H9 (cell line): ENCODE data around the gene SDK1. TPM values are rescaled to one million over a fixed set of nuclear protein-coding genes. Genes with fewer than 3 reads are reported as not detected.

Experiments
- DNase-seq: peaks from one replicate; pipeline ENCODE4 v3.0.0-alpha.2; 2017
- H2AFZ ChIP-seq: one replicate; pipeline ENCODE4 v1.6.1; 2013; ENCODE audit warnings: mild to moderate bottlenecking, low read length, control low read depth, moderate library complexity
- H2AK5ac ChIP-seq: 2 replicates; pipeline ENCODE4 v1.6.1; 2013; ENCODE audit warnings: low read length, control low read depth, mixed read lengths; ENCODE audit not compliant: insufficient read length
- H2BK120ac ChIP-seq: one replicate; pipeline ENCODE4 v1.6.1; 2013; ENCODE audit warnings: low read depth, mild to moderate bottlenecking, low read length, control low read depth, inconsistent platforms; ENCODE audit not compliant: poor library complexity, severe bottlenecking
- H2BK12ac ChIP-seq: 2 replicates; pipeline ENCODE4 v1.6.1; 2013; ENCODE audit warnings: low read length, control low read depth, mixed read lengths, low read depth; ENCODE audit not compliant: insufficient read length
- H2BK15ac ChIP-seq: 2 replicates; pipeline ENCODE4 v1.6.1; 2013; ENCODE audit warnings: low read depth, low read length, control low read depth
- H2BK20ac ChIP-seq: one replicate; pipeline ENCODE4 v1.6.1; 2013; ENCODE audit warnings: low read depth, mild to moderate bottlenecking, low read length, control low read depth, inconsistent platforms; ENCODE audit not compliant: poor library complexity, severe bottlenecking
- H2BK5ac ChIP-seq: 2 replicates; pipeline ENCODE4 v1.6.1; 2013; ENCODE audit warnings: low read length, control low read depth, mixed read lengths; ENCODE audit not compliant: insufficient read length
- H3K14ac ChIP-seq: 2 replicates; pipeline ENCODE4 v1.6.1; 2013; ENCODE audit warnings: low read length, control low read depth; ENCODE audit not compliant: insufficient read depth
- H3K18ac ChIP-seq: 2 replicates; pipeline ENCODE4 v1.6.1; 2013; ENCODE audit warnings: low read depth, mild to moderate bottlenecking, mixed read lengths, low read length, control low read depth; ENCODE audit not compliant: insufficient read length
- H3K23ac ChIP-seq: 2 replicates; pipeline ENCODE4 v1.6.1; 2013; ENCODE audit warnings: low read length, control low read depth, mixed read lengths, low read depth; ENCODE audit not compliant: insufficient read length
- H3K23me2 ChIP-seq: 2 replicates; pipeline ENCODE4 v1.6.1; 2013; ENCODE audit warnings: low read depth, mild to moderate bottlenecking, mixed read lengths, low read length, control low read depth; ENCODE audit not compliant: insufficient read length, poor library complexity, severe bottlenecking
- H3K27ac ChIP-seq: 2 replicates; pipeline ENCODE4 v1.5.1; 2013; ENCODE audit warnings: low read length, control low read depth, mixed read lengths, low read depth; ENCODE audit not compliant: insufficient read length
- H3K27me3 ChIP-seq: 2 replicates; pipeline ENCODE4 v1.6.1; 2013; ENCODE audit warnings: low read length, control low read depth, inconsistent platforms; ENCODE audit not compliant: insufficient read depth
- H3K4ac ChIP-seq: 2 replicates; pipeline ENCODE4 v1.6.1; 2013; ENCODE audit warnings: low read depth, mild to moderate bottlenecking, control low read depth, inconsistent platforms, low read length, moderate library complexity
- H3K4me1 ChIP-seq: 2 replicates; pipeline ENCODE4 v1.6.1; 2013; ENCODE audit warnings: low read length, control low read depth, inconsistent platforms; ENCODE audit not compliant: insufficient read depth
- H3K4me2 ChIP-seq: 2 replicates; pipeline ENCODE4 v1.6.1; 2013; ENCODE audit warnings: low read length, control low read depth, mixed read lengths; ENCODE audit not compliant: insufficient read length, insufficient read depth
- H3K56ac ChIP-seq: 2 replicates; pipeline ENCODE4 v1.6.1; 2013; ENCODE audit warnings: low read depth, mild to moderate bottlenecking, mixed read lengths, low read length, control low read depth; ENCODE audit not compliant: insufficient read length
- H3K79me1 ChIP-seq: 2 replicates; pipeline ENCODE4 v1.6.1; 2013; ENCODE audit warnings: low read depth, mild to moderate bottlenecking, moderate library complexity, low read length, control low read depth, inconsistent platforms; ENCODE audit not compliant: insufficient read depth, poor library complexity, severe bottlenecking
- H3K79me2 ChIP-seq: 2 replicates; pipeline ENCODE4 v1.6.1; 2013; ENCODE audit warnings: low read length, control low read depth, inconsistent platforms; ENCODE audit not compliant: insufficient read depth
- H3K9ac ChIP-seq: 2 replicates; pipeline ENCODE4 v1.6.1; 2013; ENCODE audit warnings: low read length, control low read depth, mixed read lengths; ENCODE audit not compliant: insufficient read length; ENCODE audit errors: extremely low read depth
- H3K9me3 ChIP-seq: one replicate; pipeline ENCODE4 v1.6.1; 2013; ENCODE audit warnings: low read depth, low read length, inconsistent platforms; ENCODE audit not compliant: control insufficient read depth
- H3T11ph ChIP-seq: one replicate; pipeline ENCODE4 v1.6.1; 2013; ENCODE audit warnings: mild to moderate bottlenecking, low read length, control low read depth, inconsistent platforms
- H4K20me1 ChIP-seq: one replicate; pipeline ENCODE4 v1.6.1; 2013; ENCODE audit not compliant: control insufficient read depth, insufficient read length, insufficient read depth
- H4K5ac ChIP-seq: 2 replicates; pipeline ENCODE4 v1.6.1; 2013; ENCODE audit warnings: low read depth, mild to moderate bottlenecking, mixed read lengths, low read length, control low read depth; ENCODE audit not compliant: insufficient read length
- H4K8ac ChIP-seq: replicated peaks from 2 replicates; pipeline ENCODE4 v1.6.1; 2013; ENCODE audit warnings: low read length, control low read depth, mixed read lengths, low read depth; ENCODE audit not compliant: insufficient read length
- H4K91ac ChIP-seq: 2 replicates; pipeline ENCODE4 v1.6.1; 2013; ENCODE audit warnings: low read depth, mild to moderate bottlenecking, moderate library complexity, mixed read lengths, low read length, control low read depth; ENCODE audit not compliant: insufficient read length
- H3K27ac Mint-ChIP-seq, 3 experiments: 2 replicates in 2 of 3; 3 replicates in 1 of 3; pipeline ENCODE4 v1.8.0; 2020 to 2021; ENCODE audit warnings: mixed read lengths in 3 of 3, mild to moderate bottlenecking in 1 of 3, moderate library complexity in 1 of 3
- H3K27me3 Mint-ChIP-seq: 2 replicates; pipeline ENCODE4 v1.8.0; 2021; ENCODE audit warnings: low read depth, mild to moderate bottlenecking, moderate library complexity, mixed read lengths
- H3K36me3 Mint-ChIP-seq, 3 experiments: 2 replicates in 2 of 3; 3 replicates in 1 of 3; pipeline ENCODE4 v1.8.0; 2020 to 2021; ENCODE audit warnings: low read depth in 3 of 3, mixed read lengths in 3 of 3; ENCODE audit not compliant: insufficient read depth in 1 of 3
- H3K4me1 Mint-ChIP-seq, 2 experiments: 2 replicates each; pipeline ENCODE4 v1.8.0; 2020; ENCODE audit warnings: mixed read lengths in 2 of 2
- H3K4me3 Mint-ChIP-seq, 2 experiments: 2 replicates in 1 of 2; 3 replicates in 1 of 2; pipeline ENCODE4 v1.8.0; 2020 to 2021; ENCODE audit warnings: mild to moderate bottlenecking in 2 of 2, mixed read lengths in 2 of 2, moderate library complexity in 1 of 2
- H3K9me3 Mint-ChIP-seq, 2 experiments: 2 replicates in 1 of 2; 3 replicates in 1 of 2; pipeline ENCODE4 v1.8.0; 2020; ENCODE audit warnings: mild to moderate bottlenecking in 2 of 2, mixed read lengths in 2 of 2, moderate library complexity in 1 of 2
- CTCF ChIP-seq: fragments of 200-600 bp; sonication (generic); conservative IDR thresholded peaks from 3 replicates; pipeline ENCODE4 v1.8.0; 2021; ENCODE audit warnings: antibody characterized with exemption, mild to moderate bottlenecking
- WGBS: extraction: QIAGEN DNeasy Blood & Tissue Kit; methylation state at CpG from one replicate; pipeline ENCODE4 v1.1.7; 2013; ENCODE audit warnings: missing lambda C conversion rate, low lambda C conversion rate, mixed read lengths; ENCODE audit not compliant: insufficient read length; ENCODE audit errors: extremely low coverage; 5-methylcytosine and 5-hydroxymethylcytosine counted together
- total RNA-seq: library from RNA; stranded (reverse); gene quantifications from 2 replicates; pipeline ENCODE4 v1.2.1, GENCODE V29; 2021

Gene SDK1
- total RNA-seq, 1 experiment from 2014 or later = 8.7 TPM

GRCh38 chr7:3958109-3958483 lies 657.0 kb downstream of the SDK1 start:
- Histone ChIP-seq H3K23me2 (no peaks in the 10 kb centered on the region), H3K14ac (no peak overlapping the region), H3K9me3 (no peaks in the 10 kb centered on the region), H3K27ac (no peak overlapping the region), H4K20me1 (no peaks in the 10 kb centered on the region), H2BK5ac (no peak overlapping the region), H3T11ph (no peak overlapping the region), H2BK20ac (no peak overlapping the region), H3K4ac (no peak overlapping the region), H3K79me2 (no peaks in the 10 kb centered on the region), H3K4me1 (no peaks in the 10 kb centered on the region), H2BK15ac (no peak overlapping the region), H2AK5ac (no peak overlapping the region), H3K79me1 (no peaks in the 10 kb centered on the region), H4K8ac (no peak overlapping the region), H2BK120ac (no peak overlapping the region), H3K27me3 (no peaks in the 10 kb centered on the region), H4K5ac (no peak overlapping the region), H2AFZ (no peak overlapping the region), H4K91ac (no peak overlapping the region), H3K18ac (no peak overlapping the region), H3K9ac (no peak overlapping the region), H3K23ac (no peak overlapping the region), H3K4me2 (no peak overlapping the region), H3K56ac (no peak overlapping the region), H2BK12ac (no peak overlapping the region)
- Mint-ChIP-seq H3K9me3 (no peaks in the 10 kb centered on the region), H3K4me3 (no peak overlapping the region), H3K4me1 (no peaks in the 10 kb centered on the region), H3K27ac (no peak overlapping the region), H3K27me3 (no peaks in the 10 kb centered on the region), H3K36me3 (no peaks in the 10 kb centered on the region; a peak in 1 of 7 replicates)
- WGBS = no CpG with 5 or more reads among the region's 5 CpGs
- DNase-seq = no peak
- TF ChIP-seq CTCF = no peak
